Ishikawa (cell line): ENCODE results near the gene ESYT2.

Experiments
- CEBPB ChIP-seq: IDR thresholded peaks from 2 replicates; pipeline ENCODE4 v1.6.1; 2012
- CREB1 ChIP-seq: IDR thresholded peaks from 2 replicates; pipeline ENCODE4 v1.6.1; 2012; ENCODE audit warnings: low read depth
- EGR1 ChIP-seq: IDR thresholded peaks from 2 replicates; pipeline ENCODE4 v1.6.1; 2012
- EP300 ChIP-seq: IDR thresholded peaks from 2 replicates; pipeline ENCODE4 v1.6.1; 2012; ENCODE audit warnings: borderline replicate concordance
- FOXM1 ChIP-seq: IDR thresholded peaks from 2 replicates; pipeline ENCODE4 v1.6.1; 2012; ENCODE audit warnings: low read depth, borderline replicate concordance
- MAX ChIP-seq: IDR thresholded peaks from 2 replicates; pipeline ENCODE4 v1.6.1; 2012
- NFIC ChIP-seq: IDR thresholded peaks from 2 replicates; pipeline ENCODE4 v1.6.1; 2012
- RAD21 ChIP-seq: IDR thresholded peaks from 2 replicates; pipeline ENCODE4 v1.6.1; 2012; ENCODE audit warnings: low read depth
- REST ChIP-seq: IDR thresholded peaks from 2 replicates; pipeline ENCODE4 v1.6.1; 2012; ENCODE audit warnings: low read depth, mild to moderate bottlenecking
- TAF1 ChIP-seq: IDR thresholded peaks from 2 replicates; pipeline ENCODE4 v1.6.1; 2012; ENCODE audit warnings: low read depth, mild to moderate bottlenecking
- TCF12 ChIP-seq: IDR thresholded peaks from 2 replicates; pipeline ENCODE4 v1.6.1; 2012; ENCODE audit warnings: low read depth
- TEAD4 ChIP-seq: IDR thresholded peaks from 2 replicates; pipeline ENCODE4 v1.6.1; 2012
- YY1 ChIP-seq: IDR thresholded peaks from 2 replicates; pipeline ENCODE4 v1.6.1; 2012; ENCODE audit warnings: low read depth
- ZBTB7A ChIP-seq: IDR thresholded peaks from 2 replicates; pipeline ENCODE4 v1.6.1; 2012; ENCODE audit warnings: low read depth
- TF ChIP-seq, protein P1 (sequence below): IDR thresholded peaks from 2 replicates; pipeline ENCODE4 v1.6.1; 2012

The ESYT2 gene

DNA sequence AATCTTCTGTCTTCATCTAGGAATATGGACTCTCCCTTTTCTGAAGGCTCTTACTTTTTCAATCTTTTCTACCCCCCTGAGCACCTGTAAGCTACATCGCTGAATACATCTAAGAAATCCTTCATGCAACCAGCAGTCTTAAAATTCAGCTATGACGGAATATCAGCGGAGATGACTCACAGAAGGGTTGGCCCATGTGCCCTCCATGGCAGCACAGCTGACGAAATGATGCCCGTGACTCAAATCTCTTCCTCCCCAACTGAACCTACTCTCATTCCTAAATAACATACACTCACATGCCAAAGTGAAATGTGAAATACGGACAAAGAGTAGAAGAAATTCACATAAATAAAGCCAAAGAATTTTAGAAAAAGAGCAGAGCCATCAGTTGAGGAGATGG lies 94.4 kb downstream of the ESYT2 start:
- no peak for TF ChIP-seq CEBPB
- TF ChIP-seq CREB1, result no peak
- TF ChIP-seq ZBTB7A, result no peak
- no peak for TF ChIP-seq TCF12
- no peak for TF ChIP-seq EGR1
- TF ChIP-seq, protein P1, sequence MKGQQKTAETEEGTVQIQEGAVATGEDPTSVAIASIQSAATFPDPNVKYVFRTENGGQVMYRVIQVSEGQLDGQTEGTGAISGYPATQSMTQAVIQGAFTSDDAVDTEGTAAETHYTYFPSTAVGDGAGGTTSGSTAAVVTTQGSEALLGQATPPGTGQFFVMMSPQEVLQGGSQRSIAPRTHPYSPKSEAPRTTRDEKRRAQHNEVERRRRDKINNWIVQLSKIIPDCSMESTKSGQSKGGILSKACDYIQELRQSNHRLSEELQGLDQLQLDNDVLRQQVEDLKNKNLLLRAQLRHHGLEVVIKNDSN, result no peak
- TF ChIP-seq RAD21, result no peak
- no peak for TF ChIP-seq FOXM1
- TF ChIP-seq YY1, result no peak
- no peak for TF ChIP-seq MAX
- no peak for TF ChIP-seq TEAD4
- no peak for TF ChIP-seq REST
- no peak for TF ChIP-seq EP300
- TF ChIP-seq NFIC, result no peak
- TF ChIP-seq TAF1, result no peak

- TF ChIP-seq, protein P1, result no peak
- TF ChIP-seq REST (no peak), CREB1 (no peak), NFIC (no peak), EP300 (no peak), YY1 (no peak), MAX (no peak), ZBTB7A (no peak), CEBPB (no peak)
Measured at GRCh38 chr7:158733775-158734494, 95.4 kb downstream of the ESYT2 start.

- TF ChIP-seq TAF1, result no peak
- no peak for TF ChIP-seq MAX
- TF ChIP-seq, protein P1, result no peak
- TF ChIP-seq RAD21, result no peak
Measured at GRCh38 chr7:158733220-158733519, 96.1 kb downstream of the ESYT2 start.

- no peak for TF ChIP-seq TEAD4
- no peak for TF ChIP-seq RAD21
- TF ChIP-seq FOXM1, result no peak
- no peak for TF ChIP-seq CEBPB
- no peak for TF ChIP-seq TCF12
- TF ChIP-seq TAF1, result no peak
- TF ChIP-seq YY1, result no peak
- no peak for TF ChIP-seq CREB1
- TF ChIP-seq, protein P1, result no peak
- TF ChIP-seq NFIC, result no peak
- TF ChIP-seq EP300, result no peak
- TF ChIP-seq ZBTB7A, result no peak
- TF ChIP-seq REST, result no peak
- no peak for TF ChIP-seq MAX
Measured at GRCh38 chr7:158732494-158733219, 96.7 kb downstream of the ESYT2 start.
